ENCODE data around the gene HNRNPC.

DNA sequence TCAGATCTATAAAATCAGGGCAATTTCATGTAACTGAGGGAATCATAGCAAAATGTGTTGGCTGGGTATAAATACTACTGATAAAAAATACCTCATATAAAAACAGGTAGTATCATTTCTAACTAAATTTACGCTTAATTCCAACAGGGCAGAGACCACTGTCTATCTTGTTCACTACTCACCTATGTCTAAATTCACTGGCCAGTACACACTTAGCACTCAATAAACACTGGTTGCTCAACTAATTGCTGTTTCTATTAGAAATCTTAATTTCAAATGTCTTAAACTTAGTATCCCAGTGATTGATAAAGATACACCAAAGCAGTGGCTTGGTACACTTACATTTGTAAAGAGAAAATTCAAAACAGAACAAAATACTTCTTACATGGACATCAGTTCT lies 55.6 kb downstream of the HNRNPC start:
- TF ChIP-seq, protein P1, sequence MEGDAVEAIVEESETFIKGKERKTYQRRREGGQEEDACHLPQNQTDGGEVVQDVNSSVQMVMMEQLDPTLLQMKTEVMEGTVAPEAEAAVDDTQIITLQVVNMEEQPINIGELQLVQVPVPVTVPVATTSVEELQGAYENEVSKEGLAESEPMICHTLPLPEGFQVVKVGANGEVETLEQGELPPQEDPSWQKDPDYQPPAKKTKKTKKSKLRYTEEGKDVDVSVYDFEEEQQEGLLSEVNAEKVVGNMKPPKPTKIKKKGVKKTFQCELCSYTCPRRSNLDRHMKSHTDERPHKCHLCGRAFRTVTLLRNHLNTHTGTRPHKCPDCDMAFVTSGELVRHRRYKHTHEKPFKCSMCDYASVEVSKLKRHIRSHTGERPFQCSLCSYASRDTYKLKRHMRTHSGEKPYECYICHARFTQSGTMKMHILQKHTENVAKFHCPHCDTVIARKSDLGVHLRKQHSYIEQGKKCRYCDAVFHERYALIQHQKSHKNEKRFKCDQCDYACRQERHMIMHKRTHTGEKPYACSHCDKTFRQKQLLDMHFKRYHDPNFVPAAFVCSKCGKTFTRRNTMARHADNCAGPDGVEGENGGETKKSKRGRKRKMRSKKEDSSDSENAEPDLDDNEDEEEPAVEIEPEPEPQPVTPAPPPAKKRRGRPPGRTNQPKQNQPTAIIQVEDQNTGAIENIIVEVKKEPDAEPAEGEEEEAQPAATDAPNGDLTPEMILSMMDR (IDR thresholded peaks at IDR 0.05 in 2 of 3, conservative IDR thresholded peaks at IDR 0.05 in 1 of 3; ENCODE audit: borderline replicate concordance in 1 of 3, insufficient read depth in 1 of 3, low read depth in 2 of 3, low read length in 2 of 3): no peak
- TF ChIP-seq POLR2A (IDR thresholded peaks at IDR 0.05; ENCODE audit: borderline replicate concordance, extremely low read depth, insufficient read depth, insufficient read length): no peak
- TF ChIP-seq EZH2 (IDR thresholded peaks at IDR 0.05): no peak
- TF ChIP-seq, protein P2, sequence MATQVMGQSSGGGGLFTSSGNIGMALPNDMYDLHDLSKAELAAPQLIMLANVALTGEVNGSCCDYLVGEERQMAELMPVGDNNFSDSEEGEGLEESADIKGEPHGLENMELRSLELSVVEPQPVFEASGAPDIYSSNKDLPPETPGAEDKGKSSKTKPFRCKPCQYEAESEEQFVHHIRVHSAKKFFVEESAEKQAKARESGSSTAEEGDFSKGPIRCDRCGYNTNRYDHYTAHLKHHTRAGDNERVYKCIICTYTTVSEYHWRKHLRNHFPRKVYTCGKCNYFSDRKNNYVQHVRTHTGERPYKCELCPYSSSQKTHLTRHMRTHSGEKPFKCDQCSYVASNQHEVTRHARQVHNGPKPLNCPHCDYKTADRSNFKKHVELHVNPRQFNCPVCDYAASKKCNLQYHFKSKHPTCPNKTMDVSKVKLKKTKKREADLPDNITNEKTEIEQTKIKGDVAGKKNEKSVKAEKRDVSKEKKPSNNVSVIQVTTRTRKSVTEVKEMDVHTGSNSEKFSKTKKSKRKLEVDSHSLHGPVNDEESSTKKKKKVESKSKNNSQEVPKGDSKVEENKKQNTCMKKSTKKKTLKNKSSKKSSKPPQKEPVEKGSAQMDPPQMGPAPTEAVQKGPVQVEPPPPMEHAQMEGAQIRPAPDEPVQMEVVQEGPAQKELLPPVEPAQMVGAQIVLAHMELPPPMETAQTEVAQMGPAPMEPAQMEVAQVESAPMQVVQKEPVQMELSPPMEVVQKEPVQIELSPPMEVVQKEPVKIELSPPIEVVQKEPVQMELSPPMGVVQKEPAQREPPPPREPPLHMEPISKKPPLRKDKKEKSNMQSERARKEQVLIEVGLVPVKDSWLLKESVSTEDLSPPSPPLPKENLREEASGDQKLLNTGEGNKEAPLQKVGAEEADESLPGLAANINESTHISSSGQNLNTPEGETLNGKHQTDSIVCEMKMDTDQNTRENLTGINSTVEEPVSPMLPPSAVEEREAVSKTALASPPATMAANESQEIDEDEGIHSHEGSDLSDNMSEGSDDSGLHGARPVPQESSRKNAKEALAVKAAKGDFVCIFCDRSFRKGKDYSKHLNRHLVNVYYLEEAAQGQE (IDR thresholded peaks at IDR 0.05; ENCODE audit: low read depth): no peak
- TF ChIP-seq, protein P3, sequence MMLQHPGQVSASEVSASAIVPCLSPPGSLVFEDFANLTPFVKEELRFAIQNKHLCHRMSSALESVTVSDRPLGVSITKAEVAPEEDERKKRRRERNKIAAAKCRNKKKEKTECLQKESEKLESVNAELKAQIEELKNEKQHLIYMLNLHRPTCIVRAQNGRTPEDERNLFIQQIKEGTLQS (IDR thresholded peaks at IDR 0.05): no peak
- TF ChIP-seq CEBPB (IDR thresholded peaks at IDR 0.05; ENCODE audit: low read depth): no peak

Data from HCT116 (cell line).